ENCODE measurements around the gene TPP1. TPM values are rescaled to one million over a fixed set of nuclear protein-coding genes. Genes with fewer than 3 reads are reported as not detected.

TPP1 gene
- total and polyA plus RNA-seq, 10 of the 15 experiments (the other 5 are each of a cell fraction or from before 2014, with no cell fraction given), result 7.5 to 64.6 (median 38.3) TPM

DNA sequence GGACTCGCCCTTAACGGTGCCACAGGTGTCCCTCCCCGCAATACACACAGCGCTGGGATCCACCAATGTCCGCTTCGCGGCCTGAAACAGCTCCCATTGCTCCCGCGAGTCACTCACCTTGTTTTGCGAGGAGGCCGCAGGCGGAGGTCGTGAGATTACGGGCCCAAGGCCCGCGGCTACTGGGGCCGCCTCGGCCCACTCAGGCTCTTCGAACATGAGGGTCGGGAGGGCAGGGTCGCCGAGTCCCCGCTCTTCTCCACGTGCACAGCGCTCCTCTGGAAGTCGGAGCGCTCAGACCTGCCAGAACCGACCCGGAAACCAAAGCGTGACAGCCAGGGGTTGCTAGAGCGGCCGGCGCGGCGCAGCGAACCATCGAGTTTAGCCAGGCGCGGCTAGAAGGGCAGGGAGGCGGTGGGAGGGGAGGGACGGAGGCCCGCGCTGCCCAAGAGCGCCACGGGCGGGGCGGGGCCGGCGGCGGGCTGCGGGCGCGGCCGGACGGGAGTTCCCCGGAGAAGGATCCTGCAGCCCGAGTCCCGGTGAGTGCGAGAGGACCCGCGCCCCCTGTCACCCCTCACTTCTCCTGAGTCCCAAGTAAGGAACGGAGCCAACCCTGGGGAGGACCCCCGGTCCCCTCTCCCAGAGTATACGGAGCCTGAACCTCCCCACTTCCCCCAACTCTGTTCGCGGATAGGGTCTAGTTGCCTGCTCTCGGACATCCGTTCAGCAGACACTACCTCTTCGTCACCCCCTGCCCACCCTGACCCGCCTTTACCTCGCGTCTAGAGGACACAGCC is 15.7 kb downstream of the TPP1 start, which contains the start of the genes ILK and RRP8 (continued):
- TF ChIP-seq, protein P1, sequence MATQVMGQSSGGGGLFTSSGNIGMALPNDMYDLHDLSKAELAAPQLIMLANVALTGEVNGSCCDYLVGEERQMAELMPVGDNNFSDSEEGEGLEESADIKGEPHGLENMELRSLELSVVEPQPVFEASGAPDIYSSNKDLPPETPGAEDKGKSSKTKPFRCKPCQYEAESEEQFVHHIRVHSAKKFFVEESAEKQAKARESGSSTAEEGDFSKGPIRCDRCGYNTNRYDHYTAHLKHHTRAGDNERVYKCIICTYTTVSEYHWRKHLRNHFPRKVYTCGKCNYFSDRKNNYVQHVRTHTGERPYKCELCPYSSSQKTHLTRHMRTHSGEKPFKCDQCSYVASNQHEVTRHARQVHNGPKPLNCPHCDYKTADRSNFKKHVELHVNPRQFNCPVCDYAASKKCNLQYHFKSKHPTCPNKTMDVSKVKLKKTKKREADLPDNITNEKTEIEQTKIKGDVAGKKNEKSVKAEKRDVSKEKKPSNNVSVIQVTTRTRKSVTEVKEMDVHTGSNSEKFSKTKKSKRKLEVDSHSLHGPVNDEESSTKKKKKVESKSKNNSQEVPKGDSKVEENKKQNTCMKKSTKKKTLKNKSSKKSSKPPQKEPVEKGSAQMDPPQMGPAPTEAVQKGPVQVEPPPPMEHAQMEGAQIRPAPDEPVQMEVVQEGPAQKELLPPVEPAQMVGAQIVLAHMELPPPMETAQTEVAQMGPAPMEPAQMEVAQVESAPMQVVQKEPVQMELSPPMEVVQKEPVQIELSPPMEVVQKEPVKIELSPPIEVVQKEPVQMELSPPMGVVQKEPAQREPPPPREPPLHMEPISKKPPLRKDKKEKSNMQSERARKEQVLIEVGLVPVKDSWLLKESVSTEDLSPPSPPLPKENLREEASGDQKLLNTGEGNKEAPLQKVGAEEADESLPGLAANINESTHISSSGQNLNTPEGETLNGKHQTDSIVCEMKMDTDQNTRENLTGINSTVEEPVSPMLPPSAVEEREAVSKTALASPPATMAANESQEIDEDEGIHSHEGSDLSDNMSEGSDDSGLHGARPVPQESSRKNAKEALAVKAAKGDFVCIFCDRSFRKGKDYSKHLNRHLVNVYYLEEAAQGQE (IDR thresholded peaks at IDR 0.05; ENCODE audit: low read depth, low read length), result no peak
- TF ChIP-seq RAD51 (IDR thresholded peaks at IDR 0.05) (no peak), FOXK2 (IDR thresholded peaks at IDR 0.05) (no peak), CBX3 (IDR thresholded peaks at IDR 0.05; ENCODE audit: borderline replicate concordance, low read depth) (no peak), JUND (IDR thresholded peaks at IDR 0.05; ENCODE audit: low read depth, low read length) (no peak), DPF2 (IDR thresholded peaks at IDR 0.05) (no peak; the same call in none of the 2 replicates), NR2C1 (IDR thresholded peaks at IDR 0.05) (peak; percentile 88), ZNF217 (IDR thresholded peaks at IDR 0.05) (0 out of 2 replicates have a peak, but pooled peaks have one; percentile 43), MXI1 (IDR thresholded peaks at IDR 0.05; ENCODE audit: low read depth, low read length) (peak; percentile 96), HDAC6 (IDR thresholded peaks at IDR 0.05; ENCODE audit: unreplicated experiment) (no peak), LARP7 (IDR thresholded peaks at IDR 0.05) (peak; percentile 71; the same call in 1 of the 2 replicates), SIX5 (IDR thresholded peaks at IDR 0.05; ENCODE audit: low read depth, low read length, severe bottlenecking) (no peak), RFX5 (IDR thresholded peaks at IDR 0.05; ENCODE audit: low read depth, low read length) (peak; percentile 42; the same call in 1 of the 2 replicates), IKZF1 (conservative IDR thresholded peaks at IDR 0.05) (peak; percentile 94), RELA (IDR thresholded peaks at IDR 0.05; ENCODE audit: borderline replicate concordance, partially characterized antibody) (peak; percentile 74), NBN (IDR thresholded peaks at IDR 0.05) (no peak), BHLHE40 (IDR thresholded peaks at IDR 0.05; ENCODE audit: borderline replicate concordance in 1 of 2, low read depth in 2 of 2, low read length in 1 of 2) (peak; percentile 54 to 87; a peak in 3 of 4 replicates), STAT3 (IDR thresholded peaks at IDR 0.05; ENCODE audit: low read depth, low read length) (no peak), MYC (IDR thresholded peaks at IDR 0.05; ENCODE audit: insufficient read depth, insufficient read length, insufficient replicate concordance, low read length, severe bottlenecking) (peak; percentile 81), EZH2 (IDR thresholded peaks at IDR 0.05; ENCODE audit: borderline replicate concordance, control insufficient read depth, low read depth, low read length) (no peak)
- TF ChIP-seq, protein P2, sequence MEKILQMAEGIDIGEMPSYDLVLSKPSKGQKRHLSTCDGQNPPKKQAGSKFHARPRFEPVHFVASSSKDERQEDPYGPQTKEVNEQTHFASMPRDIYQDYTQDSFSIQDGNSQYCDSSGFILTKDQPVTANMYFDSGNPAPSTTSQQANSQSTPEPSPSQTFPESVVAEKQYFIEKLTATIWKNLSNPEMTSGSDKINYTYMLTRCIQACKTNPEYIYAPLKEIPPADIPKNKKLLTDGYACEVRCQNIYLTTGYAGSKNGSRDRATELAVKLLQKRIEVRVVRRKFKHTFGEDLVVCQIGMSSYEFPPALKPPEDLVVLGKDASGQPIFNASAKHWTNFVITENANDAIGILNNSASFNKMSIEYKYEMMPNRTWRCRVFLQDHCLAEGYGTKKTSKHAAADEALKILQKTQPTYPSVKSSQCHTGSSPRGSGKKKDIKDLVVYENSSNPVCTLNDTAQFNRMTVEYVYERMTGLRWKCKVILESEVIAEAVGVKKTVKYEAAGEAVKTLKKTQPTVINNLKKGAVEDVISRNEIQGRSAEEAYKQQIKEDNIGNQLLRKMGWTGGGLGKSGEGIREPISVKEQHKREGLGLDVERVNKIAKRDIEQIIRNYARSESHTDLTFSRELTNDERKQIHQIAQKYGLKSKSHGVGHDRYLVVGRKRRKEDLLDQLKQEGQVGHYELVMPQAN (conservative IDR thresholded peaks at IDR 0.05), result peak; percentile 96
- TF ChIP-seq, protein P3, sequence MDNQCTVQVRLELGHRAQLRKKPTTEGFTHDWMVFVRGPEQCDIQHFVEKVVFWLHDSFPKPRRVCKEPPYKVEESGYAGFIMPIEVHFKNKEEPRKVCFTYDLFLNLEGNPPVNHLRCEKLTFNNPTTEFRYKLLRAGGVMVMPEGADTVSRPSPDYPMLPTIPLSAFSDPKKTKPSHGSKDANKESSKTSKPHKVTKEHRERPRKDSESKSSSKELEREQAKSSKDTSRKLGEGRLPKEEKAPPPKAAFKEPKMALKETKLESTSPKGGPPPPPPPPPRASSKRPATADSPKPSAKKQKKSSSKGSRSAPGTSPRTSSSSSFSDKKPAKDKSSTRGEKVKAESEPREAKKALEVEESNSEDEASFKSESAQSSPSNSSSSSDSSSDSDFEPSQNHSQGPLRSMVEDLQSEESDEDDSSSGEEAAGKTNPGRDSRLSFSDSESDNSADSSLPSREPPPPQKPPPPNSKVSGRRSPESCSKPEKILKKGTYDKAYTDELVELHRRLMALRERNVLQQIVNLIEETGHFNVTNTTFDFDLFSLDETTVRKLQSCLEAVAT (IDR thresholded peaks at IDR 0.05), result 0 out of 2 replicates have a peak, but pooled peaks have one; percentile 51
- TF ChIP-seq, protein P4, sequence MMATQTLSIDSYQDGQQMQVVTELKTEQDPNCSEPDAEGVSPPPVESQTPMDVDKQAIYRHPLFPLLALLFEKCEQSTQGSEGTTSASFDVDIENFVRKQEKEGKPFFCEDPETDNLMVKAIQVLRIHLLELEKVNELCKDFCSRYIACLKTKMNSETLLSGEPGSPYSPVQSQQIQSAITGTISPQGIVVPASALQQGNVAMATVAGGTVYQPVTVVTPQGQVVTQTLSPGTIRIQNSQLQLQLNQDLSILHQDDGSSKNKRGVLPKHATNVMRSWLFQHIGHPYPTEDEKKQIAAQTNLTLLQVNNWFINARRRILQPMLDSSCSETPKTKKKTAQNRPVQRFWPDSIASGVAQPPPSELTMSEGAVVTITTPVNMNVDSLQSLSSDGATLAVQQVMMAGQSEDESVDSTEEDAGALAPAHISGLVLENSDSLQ (IDR thresholded peaks at IDR 0.05), result no peak

Data from GM12878 (cell line).